GM18951 (cell line): ENCODE measurements around the gene CAMK2B.

Source experiments
- POLR2A ChIP-seq: IDR thresholded peaks from 4 replicates; pipeline ENCODE4 v1.6.1; 2011; ENCODE audit warnings: mild to moderate bottlenecking; ENCODE audit not compliant: insufficient read length, insufficient read depth; ENCODE audit errors: extremely low read depth
- in situ Hi-C: fragments of 300-500 bp; cut with MboI; formaldehyde crosslinking; loops from one replicate; pipeline ENCODE4 v1.12.0; 2022; ENCODE audit warnings: low sequenced_read_pairs, mixed read lengths, inconsistent platforms; ENCODE audit not compliant: unreplicated experiment

CAMK2B gene

GRCh38 chr7:44251881-44252280, 73.5 kb downstream of the CAMK2B start:
- TF ChIP-seq POLR2A = no peak
- in situ Hi-C loops = no loop called here

- TF ChIP-seq POLR2A = no peak
- in situ Hi-C loops = no loop called here
Observed at GRCh38 chr7:44251269-44251668, 74.1 kb downstream of the CAMK2B start.

- TF ChIP-seq POLR2A = no peak
- in situ Hi-C loops = loop anchor here (25.0 kb wide), 1 partner anchor 238 kb away; the partner anchor contains the start of gene NUDCD3
Observed at GRCh38 chr7:44249639-44250234, 75.7 kb downstream of the CAMK2B start.

GRCh38 chr7:44247868-44248651, 77.3 kb downstream of the CAMK2B start:
- in situ Hi-C loops = loop anchor here (25.0 kb wide), 1 partner anchor 239 kb away; the partner anchor contains the start of gene NUDCD3
- no peak for TF ChIP-seq POLR2A

- no peak for TF ChIP-seq POLR2A
- in situ Hi-C loops = loop anchor here (25.0 kb wide), 1 partner anchor 241 kb away; the partner anchor contains the start of gene NUDCD3
Observed at GRCh38 chr7:44246396-44247113, 78.8 kb downstream of the CAMK2B start.

- in situ Hi-C loops = loop anchor here (25.0 kb wide), 1 partner anchor 243 kb away; the partner anchor contains the start of gene NUDCD3
- no peak for TF ChIP-seq POLR2A
Observed at GRCh38 chr7:44244282-44244681, 81.1 kb downstream of the CAMK2B start.

GRCh38 chr7:44242091-44242490, 83.3 kb downstream of the CAMK2B start:
- no peak for TF ChIP-seq POLR2A
- in situ Hi-C loops = loop anchor here (25.0 kb wide), 1 partner anchor 245 kb away; the partner anchor contains the start of gene NUDCD3

- no peak for TF ChIP-seq POLR2A
- in situ Hi-C loops = loop anchor here (25.0 kb wide), 1 partner anchor 246 kb away; the partner anchor contains the start of gene NUDCD3
Observed at GRCh38 chr7:44240983-44241510, 84.3 kb downstream of the CAMK2B start.

- in situ Hi-C loops = loop anchor here (25.0 kb wide), 1 partner anchor 247 kb away; the partner anchor contains the start of gene NUDCD3
- no peak for TF ChIP-seq POLR2A
Observed at GRCh38 chr7:44240376-44240775, 85.0 kb downstream of the CAMK2B start.

- TF ChIP-seq POLR2A = no peak
- in situ Hi-C loops = loop anchor here (25.0 kb wide), 1 partner anchor 248 kb away; the partner anchor contains the start of gene NUDCD3
Observed at GRCh38 chr7:44239361-44239760, 86.0 kb downstream of the CAMK2B start.

GRCh38 chr7:44238116-44238695, 87.2 kb downstream of the CAMK2B start:
- no peak for TF ChIP-seq POLR2A
- in situ Hi-C loops = loop anchor here (25.0 kb wide), 1 partner anchor 249 kb away; the partner anchor contains the start of gene NUDCD3

GRCh38 chr7:44237696-44238095, 87.7 kb downstream of the CAMK2B start:
- no peak for TF ChIP-seq POLR2A
- in situ Hi-C loops = loop anchor here (25.0 kb wide), 1 partner anchor 250 kb away; the partner anchor contains the start of gene NUDCD3
